HG02885 (cell line): Measurements from ENCODE around the gene ZNF346.
A peak's percentile ranks its signal among the peaks of the same experiment; 100 is the strongest.

ENCODE experiments used
- ATAC-seq: cut with Tn5 transposase; IDR thresholded peaks from one replicate; pipeline ENCODE4 v1.9.1; 2021; ENCODE audit warnings: mild to moderate bottlenecking; ENCODE audit not compliant: unreplicated experiment, poor library complexity

Gene ZNF346

DNA sequence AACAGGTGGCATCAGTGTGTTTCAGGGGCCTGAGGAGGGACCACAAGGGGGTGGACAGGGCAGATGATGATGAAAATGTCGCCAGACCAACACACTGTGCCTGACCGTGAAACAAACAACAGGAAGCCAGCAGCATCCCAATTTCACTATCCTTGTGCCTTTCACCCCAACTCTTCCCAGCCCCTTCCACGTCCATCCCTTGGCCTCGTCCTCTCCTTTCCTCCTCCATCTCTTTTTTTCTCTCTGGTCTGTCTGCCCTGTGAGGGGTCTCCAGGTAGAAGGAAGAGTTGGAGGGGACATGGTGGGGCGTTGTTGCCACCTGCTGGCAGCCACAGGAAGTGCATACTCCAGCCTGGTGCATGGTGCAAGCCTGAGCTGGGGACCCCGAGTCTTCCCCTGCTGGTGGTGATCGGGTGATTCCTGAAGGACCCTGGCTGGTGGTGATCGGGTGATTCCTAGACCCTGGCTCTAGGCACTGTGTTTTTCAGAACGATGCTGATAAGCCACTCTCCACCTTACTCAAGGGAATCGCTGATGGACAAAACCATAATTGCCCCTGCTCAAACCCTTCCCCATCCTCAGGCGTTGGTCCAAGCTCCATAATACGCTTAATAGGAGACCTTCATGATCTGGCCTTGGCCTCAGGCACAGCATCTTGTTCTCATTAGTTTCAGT is 89.4 kb downstream of the ZNF346 start:
- no peak for ATAC-seq

- no peak for ATAC-seq
Observed at GRCh38 chr5:177112589-177113220, 90.2 kb downstream of the ZNF346 start.

- ATAC-seq: peak; percentile 64
Observed at GRCh38 chr5:177113566-177114424, 91.3 kb downstream of the ZNF346 start.

- ATAC-seq: peak; percentile 42
Observed at GRCh38 chr5:177116631-177117373, 94.3 kb downstream of the ZNF346 start.

DNA sequence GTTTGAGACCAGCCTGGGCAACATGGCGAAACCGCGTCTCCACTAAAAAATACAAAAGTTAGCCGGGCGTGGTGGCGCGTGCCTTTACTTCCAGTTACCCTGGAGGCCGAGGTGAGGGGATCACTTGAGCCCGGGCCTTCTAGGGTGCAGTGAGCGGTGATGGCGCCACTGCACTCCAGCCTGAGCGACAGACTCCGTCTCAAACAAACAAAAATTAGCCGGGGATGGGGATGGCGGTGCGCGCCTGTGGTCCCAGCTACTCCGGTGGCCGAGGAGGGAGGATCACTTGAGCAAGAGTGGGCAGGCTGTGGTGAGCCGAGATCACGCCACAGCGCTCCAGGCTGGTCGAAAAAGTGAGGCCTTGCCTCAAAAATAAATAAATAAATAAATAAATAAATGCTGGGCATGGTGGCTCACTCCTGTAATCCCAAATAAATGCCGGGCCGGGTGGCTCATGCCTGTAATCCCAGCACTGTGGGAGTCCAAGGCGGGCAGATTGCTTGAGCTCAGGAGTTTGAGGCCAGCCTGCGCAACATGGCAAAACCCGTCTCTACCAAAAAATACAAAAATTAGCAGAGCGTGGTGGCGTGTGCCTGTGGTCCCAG is 95.0 kb downstream of the ZNF346 start:
- no peak for ATAC-seq

DNA sequence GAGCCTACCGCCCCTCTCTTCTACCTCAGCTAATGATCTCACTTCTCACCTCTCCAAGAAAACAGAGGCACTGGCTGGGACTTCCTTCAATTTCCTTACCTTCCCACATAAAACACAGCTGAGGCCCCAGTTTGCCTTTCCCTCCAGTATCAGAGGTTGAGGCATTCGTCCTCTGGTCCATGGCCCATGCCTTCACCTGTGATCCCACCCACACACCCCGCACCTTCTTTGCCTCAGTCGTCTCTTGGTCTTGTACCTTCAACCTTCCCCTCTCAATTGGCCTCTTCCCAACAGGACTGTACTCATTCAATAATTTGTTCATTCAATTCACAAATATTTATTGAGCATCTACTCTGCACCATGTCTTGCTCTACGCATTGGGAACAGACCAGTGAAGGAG is 100.1 kb downstream of the ZNF346 start:
- ATAC-seq: no peak

DNA sequence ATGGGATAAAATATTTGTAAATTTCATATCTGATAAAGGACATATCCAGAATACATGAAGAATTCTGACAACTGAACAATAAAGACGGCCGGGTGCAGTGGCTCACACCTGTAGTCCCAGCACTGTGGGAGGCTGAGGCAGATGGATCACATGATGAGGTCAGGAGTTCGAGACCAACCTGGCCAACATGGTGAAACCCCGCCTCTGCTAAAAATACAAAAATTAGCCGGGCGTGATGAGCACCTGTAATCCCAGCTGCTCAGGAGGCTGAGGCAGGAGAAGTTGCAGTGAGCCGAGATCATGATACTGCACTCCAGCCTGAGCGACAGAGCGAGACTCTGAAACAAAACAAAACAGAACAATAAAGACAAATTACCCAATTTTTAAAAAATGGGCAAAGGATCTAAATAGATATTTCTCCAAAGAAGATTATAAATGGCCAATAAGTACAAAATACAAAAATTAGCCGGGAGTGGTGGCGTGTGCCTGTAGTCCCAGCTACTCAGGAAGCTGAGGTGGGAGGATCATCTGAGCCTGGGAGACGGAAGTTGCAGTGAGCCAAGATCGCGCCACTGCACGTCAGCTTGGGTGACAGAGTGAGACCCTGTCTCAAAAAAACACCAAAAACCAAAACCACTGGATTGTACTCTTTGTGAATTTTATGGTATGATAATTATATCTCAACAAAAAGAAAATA is 101.4 kb downstream of the ZNF346 start:
- no peak for ATAC-seq

DNA sequence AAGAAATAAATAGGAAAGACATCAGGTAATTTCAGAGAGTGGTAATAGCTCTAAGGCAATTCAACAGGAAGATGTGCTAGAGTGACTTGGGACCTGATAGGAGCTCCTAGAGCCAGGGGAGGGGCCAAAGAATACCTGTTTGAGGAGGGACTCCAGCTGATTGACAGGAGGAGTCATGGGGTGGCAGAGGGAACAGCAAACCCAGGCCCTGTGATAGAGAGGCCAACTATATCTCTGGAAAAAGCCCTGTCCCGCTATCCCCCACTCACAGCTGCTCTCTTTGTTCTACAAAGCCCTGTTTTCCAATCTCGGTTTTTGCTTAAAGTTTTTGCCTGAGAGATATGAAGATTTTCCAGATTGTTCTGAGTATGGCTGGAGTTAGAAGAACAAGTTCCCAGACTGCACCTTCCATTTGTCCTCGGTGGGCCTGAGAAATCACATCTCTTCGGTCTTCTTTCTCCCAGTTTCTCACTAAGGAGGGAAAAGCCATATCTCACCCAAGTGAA is 102.0 kb downstream of the ZNF346 start:
- no peak for ATAC-seq

- ATAC-seq: no peak
Observed at GRCh38 chr5:177126771-177127170, 104.3 kb downstream of the ZNF346 start.

- ATAC-seq: no peak
Observed at GRCh38 chr5:177128551-177128981, 106.1 kb downstream of the ZNF346 start.

DNA sequence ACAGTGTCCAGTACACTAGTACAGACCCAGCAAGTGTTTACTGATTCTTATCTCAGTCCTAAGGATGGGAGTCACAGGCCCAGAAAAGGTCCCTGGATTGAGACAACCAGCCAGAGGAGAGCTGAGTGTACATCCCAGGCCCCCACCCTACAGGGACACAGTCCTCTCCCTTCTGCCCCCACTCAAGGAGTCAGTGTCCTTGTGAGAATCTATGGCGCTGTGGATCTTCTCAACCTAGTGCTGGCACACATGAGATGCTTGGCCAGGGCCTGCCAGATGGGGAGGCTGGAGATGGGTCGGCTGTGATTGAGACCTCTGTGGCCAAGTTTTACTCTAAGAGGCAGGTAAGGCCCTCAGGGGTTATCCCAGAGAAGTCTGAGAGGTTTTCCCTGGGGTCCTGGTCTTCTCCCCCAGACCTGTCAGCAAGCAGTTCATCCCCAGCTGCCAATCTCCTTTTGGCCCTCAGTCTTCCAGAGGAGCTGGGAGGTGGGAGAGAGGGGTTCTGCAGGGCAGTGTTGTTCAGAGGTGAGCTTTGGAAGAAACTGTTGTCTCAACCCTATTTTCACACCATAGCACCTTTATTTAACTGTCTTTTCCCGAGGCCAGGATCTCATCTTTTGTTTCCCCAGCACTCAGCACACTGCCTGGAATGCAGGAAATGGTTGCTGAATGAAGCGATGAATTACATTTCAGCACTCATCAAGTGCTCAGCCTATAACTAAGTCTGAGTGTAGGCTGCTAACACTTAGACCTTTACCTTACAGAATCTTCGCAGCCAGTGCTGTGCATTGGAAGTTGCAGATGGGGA is 107.9 kb downstream of the ZNF346 start:
- ATAC-seq: no peak
